Anterior cingulate cortex (tissue), 58 donors: ENCODE measurements around the gene KAZN.

Experiments
- DNase-seq, 58 donors: peaks; one replicate each; lab custom pipeline; 2025; lab: John Stamatoyannopoulos, UW

KAZN gene

GRCh38 chr1:15055736-15056415, 457.4 kb downstream of the KAZN start:
- DNase-seq: no peak

- DNase-seq: no peak
These were observed 458.2 kb downstream of the KAZN start for GRCh38 chr1:15056515-15057285.

GRCh38 chr1:15057834-15058233, 459.3 kb downstream of the KAZN start:
- no peak for DNase-seq

- no peak for DNase-seq
These were observed 459.8 kb downstream of the KAZN start for GRCh38 chr1:15058261-15058660.

- DNase-seq: no peak
These were observed 461.6 kb downstream of the KAZN start for GRCh38 chr1:15060104-15060503.

- DNase-seq: no peak
These were observed 464.1 kb downstream of the KAZN start for GRCh38 chr1:15062479-15063099.

- DNase-seq: no peak
These were observed 464.9 kb downstream of the KAZN start for GRCh38 chr1:15063346-15063745.

GRCh38 chr1:15063783-15064182, 465.3 kb downstream of the KAZN start:
- DNase-seq: no peak

GRCh38 chr1:15064217-15064929, 465.9 kb downstream of the KAZN start:
- no peak for DNase-seq

- DNase-seq: no peak
These were observed 466.8 kb downstream of the KAZN start for GRCh38 chr1:15065291-15065690.

- DNase-seq: no peak
These were observed 467.3 kb downstream of the KAZN start for GRCh38 chr1:15065736-15066135.

- DNase-seq: no peak
These were observed 467.7 kb downstream of the KAZN start for GRCh38 chr1:15066191-15066590.

- peak in 7 of 58 donors; percentile 5 to 36 (median 15) for DNase-seq
These were observed 468.7 kb downstream of the KAZN start for GRCh38 chr1:15067148-15067547.

- DNase-seq: no peak
These were observed 469.7 kb downstream of the KAZN start for GRCh38 chr1:15068152-15068551.

- DNase-seq: no peak
These were observed 470.5 kb downstream of the KAZN start for GRCh38 chr1:15068997-15069396.

GRCh38 chr1:15070145-15070748, 471.8 kb downstream of the KAZN start:
- no peak for DNase-seq

GRCh38 chr1:15071936-15072335, 473.5 kb downstream of the KAZN start:
- DNase-seq: no peak

- no peak for DNase-seq
These were observed 475.4 kb downstream of the KAZN start for GRCh38 chr1:15073799-15074308.

GRCh38 chr1:15075175-15075574, 476.7 kb downstream of the KAZN start:
- DNase-seq: no peak

GRCh38 chr1:15075817-15076216, 477.3 kb downstream of the KAZN start:
- no peak for DNase-seq
